HFF-Myc (cell line): Measurements from ENCODE around the gene MFSD2A.
"Not testable (repeated sequence)": the region's sequence is repeated elsewhere in the genome, so short reads cannot be mapped to it uniquely, and the experiment has no call there.

Experiments
- DNase-seq: peaks from one replicate; pipeline ENCODE4 v3.0.0-alpha.2; 2011; ENCODE audit warnings: low read depth; ENCODE audit errors: extremely low read depth
- H3K4me3 ChIP-seq: replicated peaks from 2 replicates; pipeline ENCODE4 v1.5.1; 2011; ENCODE audit warnings: low read depth, mild to moderate bottlenecking, control low read depth, low read length
- TF ChIP-seq, protein P1 (sequence below): IDR thresholded peaks from 2 replicates; pipeline ENCODE4 v1.5.1; 2012; ENCODE audit warnings: mild to moderate bottlenecking, low read depth, low read length, control low read depth; ENCODE audit errors: missing control alignments

The MFSD2A gene

DNA sequence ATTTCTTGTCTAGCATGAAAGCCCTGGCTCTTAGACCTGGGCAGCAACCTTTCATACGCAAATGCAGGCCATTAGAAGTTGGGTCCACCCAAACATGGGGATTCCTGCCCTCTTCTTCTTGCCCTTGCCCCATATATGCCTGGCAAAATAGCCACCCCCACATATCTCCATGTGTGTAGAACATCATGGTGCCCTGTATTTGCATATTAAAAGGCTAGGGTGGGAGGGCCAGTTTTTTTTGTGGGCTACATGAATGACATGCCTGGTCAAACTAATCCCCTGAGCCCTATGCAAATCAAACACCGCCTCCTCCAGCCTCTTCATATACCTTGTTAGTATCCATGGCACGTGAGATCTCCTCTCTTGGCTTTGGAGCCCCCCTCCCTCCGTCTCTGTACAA lies 24.7 kb downstream of the MFSD2A start:
- DNase-seq = no peak
- no peak overlapping the region for H3K4me3 ChIP-seq
- TF ChIP-seq, protein P1, sequence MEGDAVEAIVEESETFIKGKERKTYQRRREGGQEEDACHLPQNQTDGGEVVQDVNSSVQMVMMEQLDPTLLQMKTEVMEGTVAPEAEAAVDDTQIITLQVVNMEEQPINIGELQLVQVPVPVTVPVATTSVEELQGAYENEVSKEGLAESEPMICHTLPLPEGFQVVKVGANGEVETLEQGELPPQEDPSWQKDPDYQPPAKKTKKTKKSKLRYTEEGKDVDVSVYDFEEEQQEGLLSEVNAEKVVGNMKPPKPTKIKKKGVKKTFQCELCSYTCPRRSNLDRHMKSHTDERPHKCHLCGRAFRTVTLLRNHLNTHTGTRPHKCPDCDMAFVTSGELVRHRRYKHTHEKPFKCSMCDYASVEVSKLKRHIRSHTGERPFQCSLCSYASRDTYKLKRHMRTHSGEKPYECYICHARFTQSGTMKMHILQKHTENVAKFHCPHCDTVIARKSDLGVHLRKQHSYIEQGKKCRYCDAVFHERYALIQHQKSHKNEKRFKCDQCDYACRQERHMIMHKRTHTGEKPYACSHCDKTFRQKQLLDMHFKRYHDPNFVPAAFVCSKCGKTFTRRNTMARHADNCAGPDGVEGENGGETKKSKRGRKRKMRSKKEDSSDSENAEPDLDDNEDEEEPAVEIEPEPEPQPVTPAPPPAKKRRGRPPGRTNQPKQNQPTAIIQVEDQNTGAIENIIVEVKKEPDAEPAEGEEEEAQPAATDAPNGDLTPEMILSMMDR = no peak

GRCh38 chr1:39980555-39981313 lies 25.8 kb downstream of the MFSD2A start:
- TF ChIP-seq, protein P1 = no peak
- DNase-seq = no peak
- no peak overlapping the region for H3K4me3 ChIP-seq

- no peak for DNase-seq
- TF ChIP-seq, protein P1 = no peak
These were observed 26.4 kb downstream of the MFSD2A start for GRCh38 chr1:39981385-39981784.

DNA sequence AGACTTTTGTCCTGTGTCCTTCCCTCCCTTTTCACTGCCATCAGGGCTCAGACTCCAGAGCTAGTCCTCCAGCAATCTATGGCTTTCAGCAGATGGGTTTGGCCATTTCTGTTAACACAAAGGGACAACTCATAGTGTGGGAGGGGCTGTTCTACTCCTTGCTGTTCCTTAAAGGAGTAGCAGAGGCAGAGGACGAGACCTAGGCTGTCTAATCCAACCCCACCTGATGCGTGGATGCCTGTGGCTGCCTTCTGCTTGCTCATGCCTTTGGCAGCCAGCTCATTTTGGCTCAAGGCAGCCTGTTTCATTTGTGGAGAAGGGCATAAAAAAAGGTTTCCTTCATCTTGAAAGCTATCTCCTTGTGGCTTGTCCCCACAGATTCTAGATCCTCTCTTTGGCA lies 27.0 kb downstream of the MFSD2A start:
- TF ChIP-seq, protein P1 = no peak
- H3K4me3 ChIP-seq = no peak overlapping the region
- DNase-seq = peak; percentile 45

More at GRCh38 chr1:39981385-39981784, 26.4 kb downstream of the MFSD2A start:
- H3K4me3 ChIP-seq = no peak overlapping the region

GRCh38 chr1:39984480-39984879 lies 29.5 kb downstream of the MFSD2A start:
- H3K4me3 ChIP-seq, DNase-seq: not testable (repeated sequence)

DNA sequence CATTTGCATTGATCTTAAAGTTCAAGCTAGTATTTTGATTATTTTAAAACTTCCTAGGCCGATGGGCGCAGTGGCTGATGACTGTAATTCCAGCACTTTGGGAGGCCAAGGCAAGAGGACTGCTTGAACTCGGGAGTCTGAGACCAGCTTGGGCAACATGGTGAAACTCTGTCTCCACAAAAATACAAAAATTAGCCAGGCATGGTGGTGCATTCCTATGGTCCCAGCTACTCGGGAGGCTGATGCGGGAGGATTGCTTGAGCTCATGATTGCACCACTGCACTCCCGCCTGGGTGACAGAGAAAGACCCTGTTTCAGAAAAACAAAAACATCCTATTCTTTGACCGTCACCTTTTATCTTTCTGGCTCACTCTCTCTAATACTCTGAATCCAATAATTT lies 30.0 kb downstream of the MFSD2A start:
- no peak overlapping the region for H3K4me3 ChIP-seq
- no peak for DNase-seq
- TF ChIP-seq, protein P1 = no peak

GRCh38 chr1:39987869-39988268 lies 32.9 kb downstream of the MFSD2A start:
- no peak overlapping the region for H3K4me3 ChIP-seq
- no peak for DNase-seq
- TF ChIP-seq, protein P1 = no peak
